IPS-18a (cell line): ENCODE results near the gene KCNH2.

Source experiments
- H3K27ac ChIP-seq: one replicate; pipeline ENCODE4 v1.5.1; 2013; ENCODE audit warnings: low read length
- H3K27me3 ChIP-seq: one replicate; pipeline ENCODE4 v1.6.1; 2013; ENCODE audit warnings: mild to moderate bottlenecking, low read length; ENCODE audit not compliant: control insufficient read depth, insufficient read depth
- H3K36me3 ChIP-seq: one replicate; pipeline ENCODE4 v1.6.1; 2013; ENCODE audit warnings: low read depth, low read length; ENCODE audit not compliant: control insufficient read depth
- H3K4me1 ChIP-seq: one replicate; pipeline ENCODE4 v1.6.1; 2013; ENCODE audit warnings: low read depth, low read length; ENCODE audit not compliant: control insufficient read depth
- H3K4me3 ChIP-seq: one replicate; pipeline ENCODE4 v1.5.1; 2013; ENCODE audit warnings: low read length
- H3K9ac ChIP-seq: one replicate; pipeline ENCODE4 v1.6.1; 2013; ENCODE audit warnings: mild to moderate bottlenecking, low read length, moderate library complexity
- H3K9me3 ChIP-seq: one replicate; pipeline ENCODE4 v1.6.1; 2013; ENCODE audit warnings: low read depth, low read length; ENCODE audit not compliant: control insufficient read depth

KCNH2 gene

GRCh38 chr7:150898475-150899011 lies 79.6 kb downstream of the KCNH2 start:
- H3K36me3 ChIP-seq = no peaks in the 10 kb centered on the region
- no peak overlapping the region for H3K9ac ChIP-seq
- no peak overlapping the region for H3K27ac ChIP-seq
- peaks cover 4% of the 10 kb centered on the region for H3K4me1 ChIP-seq
- H3K9me3 ChIP-seq = no peaks in the 10 kb centered on the region
- H3K27me3 ChIP-seq = peaks cover 29% of the 10 kb centered on the region
- no peak overlapping the region for H3K4me3 ChIP-seq

GRCh38 chr7:150897502-150898474 lies 80.3 kb downstream of the KCNH2 start:
- Histone ChIP-seq H3K36me3 (no peaks in the 10 kb centered on the region), H3K4me1 (peaks cover 4% of the 10 kb centered on the region), H3K9ac (no peak overlapping the region), H3K9me3 (no peaks in the 10 kb centered on the region), H3K27me3 (peaks cover 29% of the 10 kb centered on the region), H3K4me3 (no peak overlapping the region), H3K27ac (no peak overlapping the region)

GRCh38 chr7:150896562-150897209 lies 81.4 kb downstream of the KCNH2 start:
- Histone ChIP-seq H3K9me3 (no peaks in the 10 kb centered on the region), H3K4me3 (no peak overlapping the region), H3K9ac (no peak overlapping the region)

DNA sequence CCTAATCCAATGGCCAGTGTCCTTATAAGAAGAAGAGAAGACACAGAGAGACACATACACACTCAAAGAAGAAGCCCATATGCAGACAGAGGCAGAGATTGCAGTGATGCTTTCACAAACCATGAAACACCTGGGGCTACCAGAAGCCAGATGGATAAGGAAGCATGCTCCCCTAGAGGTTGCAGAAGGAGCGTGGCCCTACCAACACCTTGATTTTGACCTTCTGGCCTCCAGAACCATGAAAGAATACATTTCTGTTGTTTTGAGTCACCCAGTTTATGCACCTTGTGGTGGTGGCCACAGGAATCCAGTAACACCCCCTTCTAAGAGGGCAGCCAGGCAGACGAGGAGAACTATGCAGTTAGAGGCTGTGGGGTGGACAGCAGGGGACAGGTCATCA lies 82.3 kb downstream of the KCNH2 start:
- no peaks in the 10 kb centered on the region for H3K4me1 ChIP-seq
- no peak overlapping the region for H3K4me3 ChIP-seq
- H3K36me3 ChIP-seq = no peaks in the 10 kb centered on the region

More at GRCh38 chr7:150896562-150897209, 81.4 kb downstream of the KCNH2 start:
- no peak overlapping the region for H3K27ac ChIP-seq
- peaks cover 4% of the 10 kb centered on the region for H3K4me1 ChIP-seq
- H3K36me3 ChIP-seq = no peaks in the 10 kb centered on the region
- H3K27me3 ChIP-seq = peaks cover 29% of the 10 kb centered on the region

More for the DNA sequence above, 82.3 kb downstream of the KCNH2 start:
- H3K27ac ChIP-seq = no peak overlapping the region
- H3K27me3 ChIP-seq = peaks cover 29% of the 10 kb centered on the region
- no peaks in the 10 kb centered on the region for H3K9me3 ChIP-seq
- no peak overlapping the region for H3K9ac ChIP-seq
